GM18907 (cell line): Measurements from ENCODE around the gene RAB23.

Experiments
- ATAC-seq: cut with Tn5 transposase; IDR thresholded peaks from one replicate; pipeline ENCODE4 v1.9.1; 2021; ENCODE audit warnings: mild to moderate bottlenecking, moderate library complexity; ENCODE audit not compliant: unreplicated experiment

Gene RAB23

DNA sequence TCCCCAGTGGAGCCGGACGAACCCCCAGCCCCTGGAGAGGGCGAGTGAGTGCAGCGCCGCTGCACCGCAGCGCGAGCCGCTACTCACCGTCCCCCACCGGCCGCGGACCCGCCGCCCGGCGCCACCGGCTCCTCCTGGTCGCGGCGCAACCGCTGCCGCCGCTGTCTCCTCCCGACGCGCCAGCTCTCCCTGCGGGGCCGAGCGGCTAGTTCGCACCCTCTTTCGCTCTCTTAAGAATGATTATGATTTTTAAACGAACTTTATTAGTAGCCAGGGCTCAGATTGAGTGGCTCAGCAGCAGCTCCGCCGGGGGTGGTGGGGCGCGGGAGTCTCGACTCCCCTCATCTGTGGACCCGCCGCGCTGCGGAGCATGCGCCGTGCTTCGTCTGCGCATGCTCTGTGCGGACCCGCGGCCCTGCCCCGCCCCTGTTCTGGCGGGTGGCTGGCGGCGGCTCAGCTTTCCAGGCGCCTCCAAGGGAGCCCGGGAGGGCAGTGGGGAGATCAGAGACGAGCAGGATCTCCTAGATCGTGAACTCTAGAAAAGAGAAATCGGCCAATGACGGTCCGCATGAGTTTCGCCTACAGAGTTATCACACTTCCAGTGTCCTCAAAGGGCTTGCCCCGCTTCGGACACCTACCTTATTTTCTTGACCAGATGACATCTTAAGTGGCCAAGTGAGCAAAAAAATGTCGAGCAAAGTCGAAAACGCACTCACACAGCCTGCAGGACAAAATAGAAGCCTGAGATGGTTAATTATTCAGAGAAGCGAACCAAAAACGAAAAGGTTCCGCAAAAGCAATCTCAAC, at the start of gene RAB23:
RAB23 (minus strand) TSS at position 372 of the 807 bp plus-strand sequence. CDS start 11,927 bp downstream, outside the sequence.
- ATAC-seq = peak; percentile 83

DNA sequence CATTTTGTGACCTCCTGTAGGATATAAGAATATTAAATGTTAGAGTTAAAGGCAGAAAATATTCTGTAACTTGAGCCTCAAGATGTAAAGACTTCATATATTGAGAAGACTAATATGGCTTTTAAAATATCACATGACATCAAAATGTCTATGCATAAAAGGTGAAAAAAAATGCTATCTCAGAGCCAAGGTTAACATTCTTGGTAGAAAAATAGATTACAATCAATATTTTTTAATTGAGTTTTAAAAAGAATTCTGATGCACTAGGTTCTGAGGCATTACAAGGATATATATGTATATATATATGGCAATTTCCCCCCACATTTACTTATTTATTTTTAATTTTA, 46.2 kb upstream of the RAB23 start:
- ATAC-seq = no peak

- ATAC-seq = no peak
These were observed 45.6 kb upstream of the RAB23 start for GRCh38 chr6:57267586-57268293.

DNA sequence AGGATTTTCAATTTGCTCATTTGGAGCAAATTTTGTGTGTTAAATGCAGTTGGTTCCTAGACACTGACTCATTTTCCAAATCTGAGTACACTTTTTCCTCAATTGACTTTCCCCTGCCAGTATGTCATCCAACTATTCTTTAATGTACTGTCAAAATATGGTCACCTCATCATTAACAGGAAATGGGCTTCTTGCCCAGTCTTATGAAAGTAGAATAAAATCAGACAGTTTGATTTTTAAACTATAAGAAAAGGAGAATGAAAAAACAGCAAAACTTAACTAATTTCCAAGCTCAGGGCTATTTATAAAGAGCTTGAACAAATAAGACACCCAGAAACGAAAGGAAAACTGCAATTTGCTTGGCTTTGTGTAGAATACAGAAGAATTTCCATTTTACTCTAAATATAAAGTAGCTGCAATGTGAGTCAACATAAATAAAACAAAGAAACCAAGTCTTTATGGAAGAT, 43.7 kb upstream of the RAB23 start:
- no peak for ATAC-seq

- ATAC-seq = no peak
These were observed 41.6 kb upstream of the RAB23 start for GRCh38 chr6:57263739-57264138.

DNA sequence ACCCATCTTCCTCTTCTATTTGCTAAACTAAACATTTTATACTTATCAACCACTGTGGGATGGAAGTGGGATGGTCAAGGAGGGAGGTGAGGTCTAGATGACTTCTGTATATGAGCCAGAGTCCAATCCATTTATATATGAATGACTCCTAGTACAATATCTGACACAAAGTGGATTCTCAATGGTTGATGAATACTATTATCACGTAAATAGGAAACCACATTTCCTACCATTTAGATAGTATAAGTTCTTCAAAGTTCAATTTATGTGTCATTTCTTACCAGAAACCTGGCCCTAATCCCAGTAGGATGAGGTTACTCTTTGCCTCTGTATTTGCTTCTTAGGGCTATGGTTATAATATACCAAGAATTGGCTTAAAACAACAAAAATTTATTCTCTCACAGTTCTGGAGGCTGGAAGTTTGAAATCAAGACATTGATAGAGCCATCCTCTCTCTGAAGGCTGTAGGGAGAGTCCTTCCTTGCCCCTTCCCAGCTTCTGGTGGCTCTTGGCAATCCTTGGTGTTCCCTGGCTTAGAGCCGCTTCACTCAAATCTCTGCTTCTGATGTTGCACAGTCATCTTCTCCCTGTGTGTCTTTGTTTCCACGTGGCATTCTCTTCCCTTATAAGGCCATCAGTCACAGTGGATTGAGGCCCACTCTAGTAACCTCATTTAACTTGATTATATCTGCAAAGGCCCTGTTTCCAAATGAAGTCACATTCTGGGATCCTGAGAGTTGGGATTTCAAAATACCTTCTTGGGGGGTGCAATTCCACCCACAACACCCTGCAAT, 41.0 kb upstream of the RAB23 start:
- no peak for ATAC-seq

DNA sequence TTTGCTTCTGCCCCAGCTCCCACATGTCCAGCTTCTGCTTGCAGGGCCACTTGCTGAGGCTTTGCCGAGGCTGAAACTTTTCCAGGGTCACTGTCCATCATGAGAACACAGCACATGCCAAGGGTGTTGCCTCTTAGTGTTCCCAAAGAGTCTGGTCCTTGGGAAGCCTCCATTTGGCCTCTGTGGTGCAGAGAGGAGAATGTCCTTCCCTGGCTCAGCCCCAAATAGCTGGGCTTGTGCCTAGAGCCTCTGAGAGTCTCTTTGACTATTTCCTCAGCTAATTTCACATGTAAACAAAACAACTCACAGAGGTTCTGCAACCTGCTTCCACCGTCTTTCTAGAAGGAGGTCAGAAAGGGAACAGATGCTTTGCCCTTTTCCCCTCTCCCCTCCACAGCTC, 40.4 kb upstream of the RAB23 start:
- no peak for ATAC-seq

DNA sequence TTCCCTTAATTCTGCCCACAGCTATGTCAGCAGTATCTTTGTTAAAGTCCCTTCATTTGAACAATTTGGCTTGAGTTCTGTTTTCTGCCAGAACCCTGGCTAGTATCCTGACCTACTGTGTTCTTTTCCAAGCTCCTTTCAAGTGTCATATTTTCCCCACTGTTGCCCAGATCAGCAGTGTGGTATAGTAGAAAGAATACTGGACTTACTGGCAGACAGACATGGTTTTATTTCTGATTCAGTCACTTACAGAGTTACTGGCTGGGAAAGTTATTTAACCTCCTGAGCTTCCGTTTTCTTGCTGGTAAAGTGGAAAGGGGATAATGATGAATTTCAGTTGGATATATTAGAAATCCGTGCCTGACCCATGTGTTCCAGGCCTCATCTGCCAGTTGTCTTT, 39.8 kb upstream of the RAB23 start:
- ATAC-seq = no peak

GRCh38 chr6:57259064-57259463, 37.0 kb upstream of the RAB23 start:
- ATAC-seq = no peak

DNA sequence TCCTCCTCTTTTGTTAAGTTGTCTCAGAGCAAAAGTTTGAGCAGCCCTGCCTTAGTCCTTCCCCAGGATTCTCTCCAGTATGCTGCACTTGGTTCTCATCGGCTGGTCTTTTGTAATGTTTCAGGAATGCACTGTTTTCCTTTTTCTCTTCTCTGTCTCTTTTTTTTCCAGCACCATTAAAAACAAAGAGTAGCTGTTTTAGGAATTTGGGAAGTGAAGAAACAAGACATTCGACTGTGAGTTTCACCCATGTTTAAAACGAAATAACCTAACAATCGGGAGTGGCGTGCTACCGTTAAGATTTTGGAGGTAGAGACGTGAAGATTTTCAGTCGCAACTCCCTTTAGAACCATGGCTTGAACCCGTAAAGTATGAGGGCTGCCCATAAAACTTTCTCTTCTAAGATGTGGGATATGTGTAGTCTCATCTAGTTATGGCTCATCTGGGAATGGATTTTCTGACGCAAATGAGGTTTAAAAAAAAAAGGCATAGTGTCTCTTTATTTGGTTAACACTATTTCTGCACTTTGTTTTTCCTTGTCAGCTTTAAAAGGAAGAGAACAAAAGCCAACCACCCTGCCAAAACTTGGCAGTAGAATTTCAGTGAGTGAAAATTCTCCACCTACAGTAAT, 35.9 kb upstream of the RAB23 start:
- no peak for ATAC-seq

GRCh38 chr6:57256541-57256940, 34.4 kb upstream of the RAB23 start:
- ATAC-seq = no peak

- ATAC-seq = no peak
These were observed 33.5 kb upstream of the RAB23 start for GRCh38 chr6:57255451-57256169.

DNA sequence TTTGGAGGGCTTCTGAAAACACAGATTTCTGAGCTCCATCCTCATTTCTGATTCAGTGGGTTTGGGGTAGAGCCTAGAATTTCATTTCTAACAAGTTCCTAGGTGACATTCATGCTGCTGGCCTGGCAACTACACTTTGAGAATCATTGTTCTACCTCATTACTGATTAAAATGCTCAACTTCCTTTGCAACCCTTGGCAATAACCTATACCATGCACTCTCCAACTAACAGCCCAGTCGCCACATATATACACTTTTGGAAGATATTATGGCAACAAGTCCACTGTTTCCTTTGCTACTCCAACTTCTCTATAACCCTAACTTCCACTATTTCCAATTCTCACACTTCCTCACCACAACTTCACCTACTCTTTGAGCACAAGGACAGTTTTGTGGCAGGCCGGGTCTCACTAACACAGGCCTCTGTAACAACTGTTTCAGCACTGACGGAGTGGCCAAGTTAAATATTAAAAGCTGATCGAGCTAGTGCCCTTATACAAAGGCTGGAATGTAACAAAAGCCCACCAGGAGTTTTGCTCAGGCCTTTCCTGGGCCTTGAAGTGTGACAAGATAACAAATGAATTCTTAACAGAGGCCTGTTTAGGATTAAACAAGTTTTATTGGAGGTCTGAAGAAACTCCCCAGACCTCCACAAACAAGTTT, 32.1 kb upstream of the RAB23 start:
- no peak for ATAC-seq

DNA sequence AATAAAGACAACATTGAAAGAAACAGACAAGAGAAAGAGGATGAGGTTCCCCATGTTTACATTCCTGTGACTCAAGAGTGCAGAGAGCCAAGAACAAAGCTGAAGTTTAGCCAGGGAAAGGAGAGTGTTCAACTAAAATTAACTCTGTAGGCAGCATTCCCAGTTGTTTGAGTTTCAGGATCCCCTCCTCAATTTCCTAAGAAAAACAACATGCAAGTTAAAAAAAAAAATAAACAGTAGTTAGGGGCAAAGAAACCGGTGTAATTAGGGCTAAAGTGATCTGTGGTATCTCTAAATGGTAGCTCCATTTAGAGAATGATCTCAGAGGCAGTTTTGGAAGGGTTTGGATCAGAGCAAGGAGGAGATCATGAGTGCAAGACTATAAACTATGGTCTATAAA, 30.9 kb upstream of the RAB23 start:
- no peak for ATAC-seq

DNA sequence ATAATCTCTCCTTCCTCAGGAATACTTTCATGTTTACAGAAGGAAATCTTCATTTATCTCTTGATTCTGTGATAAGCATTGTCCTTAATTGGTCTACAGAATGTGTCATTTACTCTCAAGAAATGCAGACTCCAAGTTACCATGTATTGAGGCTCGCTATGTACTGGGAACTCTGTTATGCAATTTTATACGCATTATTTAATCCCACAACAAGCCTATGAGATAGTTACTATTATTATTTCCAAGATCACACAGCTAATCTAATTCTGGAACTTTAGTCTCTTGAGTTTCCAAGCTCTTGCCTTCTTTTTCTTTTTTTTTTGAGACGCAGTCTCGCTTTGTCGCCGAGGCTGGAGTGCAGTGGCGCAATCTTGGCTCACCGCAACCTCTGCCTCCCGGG, 30.0 kb upstream of the RAB23 start:
- no peak for ATAC-seq

- no peak for ATAC-seq
These were observed 28.2 kb upstream of the RAB23 start for GRCh38 chr6:57250348-57250747.

DNA sequence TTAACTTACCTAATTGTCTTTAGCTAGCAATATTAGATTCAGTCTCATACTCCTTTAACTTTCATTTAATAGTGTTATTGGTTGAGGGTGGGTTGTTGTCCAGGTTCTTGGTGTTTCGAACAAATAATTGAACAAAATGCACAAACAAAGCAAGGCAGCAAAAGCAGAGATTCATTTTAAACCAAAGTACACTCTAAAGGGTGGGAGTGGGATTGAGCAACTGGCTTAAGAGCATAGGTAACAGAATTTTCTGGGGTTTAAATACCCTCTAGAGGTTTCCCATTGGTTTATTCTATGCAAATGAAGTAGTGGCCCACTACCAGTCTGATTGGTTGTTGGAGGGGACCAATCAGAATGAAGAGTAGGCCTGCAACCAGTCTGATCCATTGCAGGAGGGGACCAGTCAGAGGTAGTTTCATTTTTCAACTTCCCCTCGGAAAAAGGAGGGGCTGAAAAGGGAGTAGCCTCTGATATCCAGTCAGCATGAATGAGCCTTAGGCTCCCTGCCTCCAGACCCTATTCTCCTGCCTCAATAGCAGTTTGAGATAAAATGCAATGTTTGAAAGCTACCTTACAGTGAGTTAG, 26.3 kb upstream of the RAB23 start:
- ATAC-seq = no peak

GRCh38 chr6:57247603-57248002, 25.5 kb upstream of the RAB23 start:
- ATAC-seq = no peak

- no peak for ATAC-seq
These were observed 24.2 kb upstream of the RAB23 start for GRCh38 chr6:57246307-57246706.

DNA sequence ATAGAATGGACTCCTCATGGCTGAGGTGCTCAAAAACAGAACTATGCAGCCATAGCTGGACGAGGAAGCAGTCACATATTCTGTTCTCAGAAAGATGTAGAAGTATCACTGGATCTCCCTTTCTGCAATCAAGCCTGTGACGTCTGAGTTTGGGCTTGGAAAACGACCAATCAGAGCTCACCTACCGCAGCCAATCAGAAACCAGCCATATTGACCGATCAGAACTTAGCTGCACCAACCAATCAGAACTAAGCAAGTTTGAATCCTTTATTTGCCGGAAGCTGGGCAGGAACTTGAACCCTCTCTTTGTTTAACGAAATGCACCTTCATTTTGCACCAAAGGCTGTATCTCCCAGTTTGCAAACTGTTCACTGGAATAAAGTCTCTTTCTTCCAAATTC, 21.8 kb upstream of the RAB23 start:
- ATAC-seq = no peak
